ENCODE data around the gene CASKIN1.

DNA sequence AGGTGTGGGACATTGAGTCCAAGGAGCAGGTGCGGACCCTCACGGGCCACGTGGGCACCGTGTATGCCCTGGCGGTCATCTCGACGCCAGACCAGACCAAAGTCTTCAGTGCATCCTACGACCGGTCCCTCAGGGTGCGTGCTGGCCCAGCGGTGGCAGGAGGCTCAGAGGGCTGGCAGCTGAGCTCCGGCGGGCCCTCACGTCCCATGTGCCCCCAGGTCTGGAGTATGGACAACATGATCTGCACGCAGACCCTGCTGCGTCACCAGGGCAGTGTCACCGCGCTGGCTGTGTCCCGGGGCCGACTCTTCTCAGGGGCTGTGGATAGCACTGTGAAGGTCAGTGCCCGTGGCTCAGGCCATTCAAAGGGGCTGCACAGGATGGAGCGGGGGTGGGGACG lies 20.4 kb downstream of the CASKIN1 start:
- no peak for TF ChIP-seq CTCF (IDR thresholded peaks at IDR 0.05; ENCODE audit: insufficient read depth, low read length)
- no peak for TF ChIP-seq GABPA (IDR thresholded peaks at IDR 0.05; ENCODE audit: low read depth)
